Measurements from ENCODE around the gene EGLN3. TPM values are rescaled to one million over a fixed set of nuclear protein-coding genes. Genes with fewer than 3 reads are reported as not detected.

EGLN3 gene
- total and polyA plus RNA-seq, 4 donors: 1.3 to 2.3 (median 1.5) TPM

DNA sequence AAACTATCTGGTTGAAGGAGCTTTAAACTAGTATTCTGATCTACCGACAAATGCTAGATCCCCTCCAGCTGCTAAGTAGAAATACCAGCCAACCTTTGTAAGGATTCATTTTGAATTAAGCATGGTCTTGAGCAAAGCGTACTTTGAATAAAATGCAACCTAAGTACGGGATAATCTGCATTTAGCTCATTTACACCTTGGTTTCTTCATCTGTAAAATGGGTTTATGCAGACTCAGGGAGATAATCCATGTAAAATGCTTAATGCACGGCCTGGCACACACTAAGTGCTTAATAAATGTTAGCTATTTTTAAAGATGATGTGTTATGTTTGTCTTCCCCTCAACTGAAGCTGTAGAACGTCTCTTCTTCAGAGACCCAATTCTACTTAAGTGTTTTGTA is 15.9 kb downstream of the EGLN3 start:
- Histone ChIP-seq H3K27me3 (ENCODE audit: control insufficient read depth in 4 of 4, insufficient read depth in 4 of 4, low read length in 3 of 4) (peaks cover 0 to 3% (median 0%) of the 10 kb centered on the region in 4 donors), H3K4me1 (ENCODE audit: control insufficient read depth in 4 of 4, insufficient read depth in 4 of 4, low read length in 3 of 4) (no peaks in the 10 kb centered on the region), H3K27ac (ENCODE audit: low read depth in 1 of 2, low read length in 2 of 2) (no peak overlapping the region), H3K4me3 (ENCODE audit: low read depth in 1 of 3, low read length in 3 of 3) (no peak overlapping the region), H3K9ac (ENCODE audit: low read depth in 1 of 2, low read length in 2 of 2) (no peak overlapping the region), H3K9me3 (ENCODE audit: control insufficient read depth in 4 of 4, low read length in 3 of 4) (no peaks in the 10 kb centered on the region), H3K36me3 (ENCODE audit: control insufficient read depth in 4 of 4, insufficient read depth in 3 of 4, low read depth in 1 of 4, low read length in 3 of 4) (no peaks in the 10 kb centered on the region)
- TF ChIP-seq, protein P1, sequence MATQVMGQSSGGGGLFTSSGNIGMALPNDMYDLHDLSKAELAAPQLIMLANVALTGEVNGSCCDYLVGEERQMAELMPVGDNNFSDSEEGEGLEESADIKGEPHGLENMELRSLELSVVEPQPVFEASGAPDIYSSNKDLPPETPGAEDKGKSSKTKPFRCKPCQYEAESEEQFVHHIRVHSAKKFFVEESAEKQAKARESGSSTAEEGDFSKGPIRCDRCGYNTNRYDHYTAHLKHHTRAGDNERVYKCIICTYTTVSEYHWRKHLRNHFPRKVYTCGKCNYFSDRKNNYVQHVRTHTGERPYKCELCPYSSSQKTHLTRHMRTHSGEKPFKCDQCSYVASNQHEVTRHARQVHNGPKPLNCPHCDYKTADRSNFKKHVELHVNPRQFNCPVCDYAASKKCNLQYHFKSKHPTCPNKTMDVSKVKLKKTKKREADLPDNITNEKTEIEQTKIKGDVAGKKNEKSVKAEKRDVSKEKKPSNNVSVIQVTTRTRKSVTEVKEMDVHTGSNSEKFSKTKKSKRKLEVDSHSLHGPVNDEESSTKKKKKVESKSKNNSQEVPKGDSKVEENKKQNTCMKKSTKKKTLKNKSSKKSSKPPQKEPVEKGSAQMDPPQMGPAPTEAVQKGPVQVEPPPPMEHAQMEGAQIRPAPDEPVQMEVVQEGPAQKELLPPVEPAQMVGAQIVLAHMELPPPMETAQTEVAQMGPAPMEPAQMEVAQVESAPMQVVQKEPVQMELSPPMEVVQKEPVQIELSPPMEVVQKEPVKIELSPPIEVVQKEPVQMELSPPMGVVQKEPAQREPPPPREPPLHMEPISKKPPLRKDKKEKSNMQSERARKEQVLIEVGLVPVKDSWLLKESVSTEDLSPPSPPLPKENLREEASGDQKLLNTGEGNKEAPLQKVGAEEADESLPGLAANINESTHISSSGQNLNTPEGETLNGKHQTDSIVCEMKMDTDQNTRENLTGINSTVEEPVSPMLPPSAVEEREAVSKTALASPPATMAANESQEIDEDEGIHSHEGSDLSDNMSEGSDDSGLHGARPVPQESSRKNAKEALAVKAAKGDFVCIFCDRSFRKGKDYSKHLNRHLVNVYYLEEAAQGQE (IDR thresholded peaks at IDR 0.05): no peak
- TF ChIP-seq HNF4G (IDR thresholded peaks at IDR 0.05): no peak
- 89% methylated on average over 5 of the region's 5 CpGs for WGBS
- no peak for DNase-seq (ENCODE audit: low spot score)

DNA sequence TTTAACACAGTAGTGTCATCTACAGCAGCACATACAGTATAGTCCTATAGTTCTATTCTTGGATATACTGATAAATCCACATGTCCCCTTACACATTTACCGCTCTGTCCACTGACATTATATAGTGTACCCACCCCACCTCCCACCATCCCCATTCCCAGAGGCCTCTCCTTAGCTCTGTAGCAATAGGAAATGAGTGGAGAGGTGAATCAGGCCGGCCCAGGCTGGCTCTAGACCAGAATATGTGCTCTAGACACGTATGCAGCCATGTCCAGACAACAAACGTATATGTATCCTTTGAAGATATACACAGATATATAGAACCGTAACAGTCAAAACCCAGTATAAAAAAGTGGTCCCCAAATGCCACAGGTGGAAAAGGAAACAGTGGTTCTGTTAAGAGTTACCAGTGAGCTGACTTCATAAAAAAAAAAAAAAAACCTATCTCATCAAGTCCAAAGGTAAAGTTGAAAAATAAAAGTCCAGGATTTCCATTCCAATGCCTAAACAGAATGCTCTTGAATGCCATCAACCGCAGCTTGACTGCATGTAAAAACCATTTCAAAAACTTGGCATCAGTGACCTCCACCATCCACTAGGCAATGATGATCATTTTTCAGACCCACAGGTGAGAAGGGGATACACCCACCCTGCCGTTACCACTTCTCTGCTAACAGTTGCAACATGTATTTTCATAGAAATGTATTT is 16.7 kb downstream of the EGLN3 start:
- TF ChIP-seq NR2F2 (IDR thresholded peaks at IDR 0.05) (no peak), GABPA (IDR thresholded peaks at IDR 0.05 in 1 of 2, conservative IDR thresholded peaks at IDR 0.05 in 1 of 2) (no peak), TAF1 (conservative IDR thresholded peaks at IDR 0.05) (no peak), RXRA (IDR thresholded peaks at IDR 0.05) (no peak), RAD21 (IDR thresholded peaks at IDR 0.05) (no peak), FOXA1 (IDR thresholded peaks at IDR 0.05) (no peak), HNF4G (IDR thresholded peaks at IDR 0.05) (no peak), FOXA2 (IDR thresholded peaks at IDR 0.05) (no peak), SP1 (IDR thresholded peaks at IDR 0.05) (no peak)
- TF ChIP-seq, protein P2, sequence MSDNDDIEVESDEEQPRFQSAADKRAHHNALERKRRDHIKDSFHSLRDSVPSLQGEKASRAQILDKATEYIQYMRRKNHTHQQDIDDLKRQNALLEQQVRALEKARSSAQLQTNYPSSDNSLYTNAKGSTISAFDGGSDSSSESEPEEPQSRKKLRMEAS (IDR thresholded peaks at IDR 0.05): no peak
- TF ChIP-seq, protein P3, sequence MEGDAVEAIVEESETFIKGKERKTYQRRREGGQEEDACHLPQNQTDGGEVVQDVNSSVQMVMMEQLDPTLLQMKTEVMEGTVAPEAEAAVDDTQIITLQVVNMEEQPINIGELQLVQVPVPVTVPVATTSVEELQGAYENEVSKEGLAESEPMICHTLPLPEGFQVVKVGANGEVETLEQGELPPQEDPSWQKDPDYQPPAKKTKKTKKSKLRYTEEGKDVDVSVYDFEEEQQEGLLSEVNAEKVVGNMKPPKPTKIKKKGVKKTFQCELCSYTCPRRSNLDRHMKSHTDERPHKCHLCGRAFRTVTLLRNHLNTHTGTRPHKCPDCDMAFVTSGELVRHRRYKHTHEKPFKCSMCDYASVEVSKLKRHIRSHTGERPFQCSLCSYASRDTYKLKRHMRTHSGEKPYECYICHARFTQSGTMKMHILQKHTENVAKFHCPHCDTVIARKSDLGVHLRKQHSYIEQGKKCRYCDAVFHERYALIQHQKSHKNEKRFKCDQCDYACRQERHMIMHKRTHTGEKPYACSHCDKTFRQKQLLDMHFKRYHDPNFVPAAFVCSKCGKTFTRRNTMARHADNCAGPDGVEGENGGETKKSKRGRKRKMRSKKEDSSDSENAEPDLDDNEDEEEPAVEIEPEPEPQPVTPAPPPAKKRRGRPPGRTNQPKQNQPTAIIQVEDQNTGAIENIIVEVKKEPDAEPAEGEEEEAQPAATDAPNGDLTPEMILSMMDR (IDR thresholded peaks at IDR 0.05; ENCODE audit: low read depth, low read length, missing input control): no peak
- TF ChIP-seq, protein P4, sequence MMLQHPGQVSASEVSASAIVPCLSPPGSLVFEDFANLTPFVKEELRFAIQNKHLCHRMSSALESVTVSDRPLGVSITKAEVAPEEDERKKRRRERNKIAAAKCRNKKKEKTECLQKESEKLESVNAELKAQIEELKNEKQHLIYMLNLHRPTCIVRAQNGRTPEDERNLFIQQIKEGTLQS (IDR thresholded peaks at IDR 0.05): no peak
- TF ChIP-seq, protein P1 (IDR thresholded peaks at IDR 0.05): no peak

More for the DNA sequence above, 16.7 kb downstream of the EGLN3 start:
- Histone ChIP-seq H3K4me3 (ENCODE audit: low read depth in 1 of 3, low read length in 3 of 3) (no peak overlapping the region), H3K27me3 (ENCODE audit: control insufficient read depth in 4 of 4, insufficient read depth in 4 of 4, low read length in 3 of 4) (peaks cover 0 to 3% (median 0%) of the 10 kb centered on the region in 4 donors), H3K9ac (ENCODE audit: low read depth in 1 of 2, low read length in 2 of 2) (no peak overlapping the region), H3K27ac (ENCODE audit: low read depth in 1 of 2, low read length in 2 of 2) (no peak overlapping the region), H3K36me3 (ENCODE audit: control insufficient read depth in 4 of 4, insufficient read depth in 3 of 4, low read depth in 1 of 4, low read length in 3 of 4) (no peaks in the 10 kb centered on the region), H3K4me1 (ENCODE audit: control insufficient read depth in 4 of 4, insufficient read depth in 4 of 4, low read length in 3 of 4) (no peaks in the 10 kb centered on the region), H3K9me3 (ENCODE audit: control insufficient read depth in 4 of 4, low read length in 3 of 4) (no peaks in the 10 kb centered on the region)
- WGBS: 84% methylated on average over 7 of the region's 7 CpGs
- DNase-seq (ENCODE audit: low spot score): no peak

Measured in liver (tissue), 9 donors.